Left hindlimb (tissue), 1 donor: ENCODE measurements around the gene SERTAD3.
"Not testable (repeated sequence)": the region's sequence is repeated elsewhere in the genome, so short reads cannot be mapped to it uniquely, and the experiment has no call there.

ENCODE experiments used
- DNase-seq: peaks from one replicate; pipeline ENCODE4 v3.0.0-alpha.2; 2018

The SERTAD3 gene

GRCh38 chr19:40424637-40425449 lies 19.3 kb downstream of the SERTAD3 start:
- DNase-seq = no peak

- no peak for DNase-seq
These were observed 20.2 kb downstream of the SERTAD3 start for GRCh38 chr19:40423938-40424337.

- no peak for DNase-seq
These were observed 21.2 kb downstream of the SERTAD3 start for GRCh38 chr19:40422748-40423566.

DNA sequence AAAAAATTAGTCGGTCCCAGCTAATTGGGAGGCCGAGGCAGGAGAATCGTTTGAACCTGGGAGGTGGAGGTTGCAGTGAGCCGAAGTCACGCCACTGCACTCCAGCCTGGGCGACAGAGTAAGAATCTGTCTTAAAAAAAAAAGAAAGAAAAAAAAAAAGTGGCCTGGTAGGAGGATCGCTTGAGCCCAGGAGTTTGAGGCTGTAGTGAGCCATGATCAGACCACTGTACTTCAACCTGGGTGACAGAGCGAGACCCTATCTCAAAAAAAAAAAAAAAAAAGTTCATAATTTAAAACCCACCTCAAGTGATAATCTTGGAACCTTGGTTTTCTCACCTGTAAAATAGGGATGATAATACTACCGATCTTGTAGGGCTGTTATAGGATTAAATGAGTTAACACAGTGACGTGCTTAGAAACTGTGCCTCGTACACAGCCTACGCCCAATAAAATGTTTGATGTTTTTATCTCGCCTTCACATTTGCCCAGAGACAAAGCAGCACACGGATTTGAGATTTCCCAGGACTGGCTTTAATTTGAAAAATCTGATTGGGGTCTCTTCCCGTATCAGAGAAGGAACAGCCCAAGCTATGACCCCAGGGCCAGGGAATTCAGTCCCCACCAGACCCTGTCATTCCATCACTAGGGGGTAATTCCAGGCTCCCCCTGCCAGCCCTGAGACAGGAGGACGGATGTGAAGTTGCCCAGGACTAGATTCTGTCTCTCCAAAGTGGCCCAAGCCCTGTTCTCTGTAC lies 22.0 kb downstream of the SERTAD3 start:
- DNase-seq = no peak

DNA sequence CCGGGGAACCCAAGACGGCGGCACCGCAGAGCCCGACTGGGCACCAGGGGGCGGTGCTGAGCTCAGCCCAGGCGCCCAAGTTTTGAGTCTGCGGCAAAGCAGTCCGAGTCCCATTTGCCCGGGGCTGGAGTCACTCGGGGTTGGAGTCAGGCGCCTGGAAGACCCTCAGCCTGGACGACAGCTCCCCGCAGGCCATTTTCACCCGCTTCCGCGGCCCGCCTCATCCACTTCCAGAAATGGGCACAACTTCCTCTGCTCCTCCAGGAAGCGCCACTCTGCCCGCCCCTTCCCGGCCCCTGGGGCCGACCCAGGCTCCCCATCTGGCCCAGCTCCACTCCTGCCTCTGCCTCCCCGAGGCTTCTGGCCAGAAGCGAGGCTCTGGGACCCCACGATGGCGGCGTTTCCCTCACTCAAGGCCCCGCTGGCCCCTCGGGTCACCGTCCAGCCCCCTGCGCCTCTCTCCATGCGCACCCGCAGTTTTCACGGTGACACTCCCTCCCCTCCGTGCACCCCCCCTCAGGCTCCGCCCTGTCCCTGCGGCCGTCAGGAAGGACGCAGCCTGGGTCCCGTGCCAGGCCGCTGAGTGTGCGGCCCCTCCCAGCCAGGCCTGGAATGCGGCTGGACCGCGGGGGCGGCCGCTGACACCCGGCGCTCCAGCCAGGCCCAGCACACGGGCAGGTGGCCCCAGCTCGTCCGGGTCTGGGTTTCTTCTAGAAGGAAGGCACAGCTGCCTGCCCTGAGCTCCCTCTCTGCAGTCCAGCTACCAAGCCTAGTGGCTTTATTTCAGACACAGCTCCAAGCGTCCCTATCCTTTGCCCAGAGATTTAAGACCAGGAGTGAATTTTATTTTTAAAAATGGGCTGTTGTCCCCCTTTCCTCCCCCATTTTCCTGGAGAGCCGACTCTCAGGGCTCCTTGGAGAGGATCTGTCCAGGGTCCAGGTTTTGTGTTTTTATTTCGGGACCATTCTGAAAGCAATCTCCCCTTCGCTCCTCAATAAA lies 23.1 kb downstream of the SERTAD3 start:
- peak; percentile 95 for DNase-seq

- DNase-seq = no peak
These were observed 23.7 kb downstream of the SERTAD3 start for GRCh38 chr19:40420451-40420765.

DNA sequence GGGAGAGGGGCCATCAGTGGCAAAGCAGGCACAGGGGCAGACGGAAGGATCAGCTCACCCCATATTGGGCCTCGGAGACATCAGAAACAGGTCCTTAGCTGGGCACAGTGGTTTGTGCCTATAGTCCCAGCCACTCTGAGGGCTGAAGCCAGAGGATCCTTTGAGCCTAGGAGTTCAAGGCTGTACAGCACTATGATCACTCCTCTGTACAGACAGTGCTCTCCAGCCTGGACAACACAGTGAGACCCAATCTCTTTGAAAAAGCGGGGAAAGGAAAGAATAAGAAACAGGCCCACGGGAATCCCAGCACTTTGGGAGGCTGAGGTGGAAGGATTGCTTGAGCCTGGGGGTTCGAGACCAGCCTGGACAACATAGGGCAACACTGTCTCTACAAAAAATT lies 24.4 kb downstream of the SERTAD3 start:
- DNase-seq = no peak

- peak; percentile 29 for DNase-seq
These were observed 25.0 kb downstream of the SERTAD3 start for GRCh38 chr19:40419066-40419612.

- DNase-seq = no peak
These were observed 26.1 kb downstream of the SERTAD3 start for GRCh38 chr19:40418040-40418439.

- peak; percentile 29 for DNase-seq
These were observed 26.5 kb downstream of the SERTAD3 start for GRCh38 chr19:40417643-40417981.

- peak; percentile 77 for DNase-seq
These were observed 27.1 kb downstream of the SERTAD3 start for GRCh38 chr19:40416918-40417642.

DNA sequence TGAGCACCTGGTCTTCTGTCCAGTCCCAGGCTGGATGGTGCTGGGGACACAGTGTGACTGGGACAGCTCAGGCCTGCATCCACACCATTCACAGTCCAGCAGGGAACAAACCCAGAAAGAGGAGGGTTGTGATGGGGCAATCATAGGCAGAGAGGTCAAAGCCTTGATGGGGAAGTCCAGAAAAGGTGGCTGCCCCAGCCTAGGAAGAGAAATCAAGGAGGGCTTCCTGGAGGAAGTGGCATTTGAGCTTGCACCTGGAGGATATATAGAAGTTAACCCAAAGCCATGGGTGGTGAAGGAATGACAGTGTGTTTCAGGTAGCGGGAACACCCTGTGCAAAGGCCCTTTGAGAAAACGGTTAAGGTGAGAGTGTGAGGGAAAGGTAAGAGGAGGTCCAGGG lies 28.4 kb downstream of the SERTAD3 start:
- no peak for DNase-seq

GRCh38 chr19:40414542-40415535 lies 29.3 kb downstream of the SERTAD3 start:
- peak; percentile 43 for DNase-seq

DNA sequence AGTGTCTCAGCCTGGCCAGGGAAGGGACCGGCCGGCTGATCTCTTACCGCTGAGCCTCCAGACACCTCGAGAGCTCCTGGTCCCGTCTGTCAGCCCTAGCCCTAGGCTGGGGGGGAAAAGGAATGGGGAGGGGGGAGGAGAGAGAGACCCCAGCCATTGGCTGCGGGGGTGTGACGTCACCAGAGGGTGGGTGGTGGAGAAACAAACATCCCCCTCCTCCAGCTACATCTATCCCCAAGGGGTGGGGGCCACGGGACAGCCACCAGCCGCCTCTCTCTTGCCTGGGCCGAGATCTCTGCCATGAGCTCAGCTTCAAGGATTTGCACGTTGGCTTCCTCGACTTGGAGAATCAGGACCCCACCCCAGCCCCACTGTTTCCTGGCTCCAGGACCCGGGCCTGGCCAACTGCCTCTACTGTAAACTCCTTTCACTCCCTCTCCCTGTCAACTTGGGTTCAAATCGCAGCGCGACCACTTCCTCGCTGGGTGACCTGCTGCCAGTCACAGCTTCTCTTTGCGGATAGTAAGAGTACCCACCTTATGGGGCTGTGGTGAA lies 30.8 kb downstream of the SERTAD3 start, which contains the start of gene PRX:
TSS of gene PRX (minus strand) at position 88 of the 555 bp plus-strand sequence. CDS start 5,446 bp downstream, outside the sequence.
- DNase-seq = peak; percentile 75

DNA sequence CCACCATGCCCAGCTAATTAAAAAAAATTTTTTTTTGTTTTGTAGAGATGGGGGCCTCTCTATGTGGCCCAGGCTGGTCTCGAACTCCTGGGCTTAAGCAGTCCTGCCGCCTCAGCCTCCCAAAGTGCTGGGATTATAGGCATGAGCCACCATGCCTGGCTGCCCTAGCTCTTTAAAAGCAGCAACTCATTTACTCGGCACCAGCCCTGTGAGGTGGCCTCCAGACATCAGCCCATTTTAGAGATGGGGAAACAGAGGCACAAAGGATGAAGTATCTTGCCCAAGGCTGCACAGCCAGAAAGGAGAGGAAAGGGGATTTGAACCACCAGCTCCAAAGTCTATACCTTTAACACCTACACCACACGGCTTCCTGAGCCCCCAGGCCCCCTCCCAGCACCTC lies 31.3 kb downstream of the SERTAD3 start:
- no peak for DNase-seq

DNA sequence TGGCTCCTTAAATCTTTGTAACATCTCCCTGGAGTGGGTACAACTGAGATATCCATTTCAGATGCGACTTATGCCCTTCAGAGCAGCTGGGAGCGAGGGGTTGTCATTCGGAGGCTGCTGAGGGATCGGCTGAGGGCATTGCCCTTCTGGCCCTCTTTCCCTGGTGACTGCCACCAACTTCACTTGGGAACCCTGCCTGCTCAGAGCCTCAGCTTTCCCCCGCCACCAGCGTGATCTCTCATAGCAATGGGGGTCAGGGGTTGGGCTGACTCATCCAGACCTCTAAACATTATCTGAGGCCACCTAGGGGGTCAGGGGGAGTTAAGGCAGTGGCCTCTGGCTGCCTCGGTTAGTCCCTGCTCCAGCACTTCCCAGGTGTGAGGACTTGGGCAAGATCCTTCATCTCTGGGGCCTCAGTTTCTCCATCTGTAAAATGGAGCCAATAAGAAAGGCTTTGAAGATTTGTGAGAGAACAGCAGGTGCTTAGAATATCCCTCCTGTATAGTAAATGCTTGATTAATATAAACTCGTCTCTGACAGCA lies 32.1 kb downstream of the SERTAD3 start:
- no peak for DNase-seq

- peak; percentile 45 for DNase-seq
These were observed 32.9 kb downstream of the SERTAD3 start for GRCh38 chr19:40411125-40411842.

DNA sequence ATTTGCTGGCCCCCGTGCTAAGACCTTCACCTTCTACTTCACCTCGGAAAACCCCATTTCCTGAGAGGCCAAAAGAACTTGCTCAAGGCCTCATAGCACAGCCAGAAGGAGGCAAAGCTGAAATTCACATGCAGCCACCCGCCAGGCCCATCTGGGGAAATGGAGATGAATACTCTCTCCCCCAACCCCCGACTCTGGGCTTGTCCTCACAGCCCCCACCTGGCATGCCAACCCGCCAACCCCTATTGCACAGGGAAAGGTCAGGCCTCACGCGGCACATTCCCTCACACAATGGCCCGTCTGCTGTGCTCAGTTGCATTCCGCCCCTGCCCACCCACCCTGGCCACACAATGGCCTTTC lies 34.1 kb downstream of the SERTAD3 start:
- no peak for DNase-seq

DNA sequence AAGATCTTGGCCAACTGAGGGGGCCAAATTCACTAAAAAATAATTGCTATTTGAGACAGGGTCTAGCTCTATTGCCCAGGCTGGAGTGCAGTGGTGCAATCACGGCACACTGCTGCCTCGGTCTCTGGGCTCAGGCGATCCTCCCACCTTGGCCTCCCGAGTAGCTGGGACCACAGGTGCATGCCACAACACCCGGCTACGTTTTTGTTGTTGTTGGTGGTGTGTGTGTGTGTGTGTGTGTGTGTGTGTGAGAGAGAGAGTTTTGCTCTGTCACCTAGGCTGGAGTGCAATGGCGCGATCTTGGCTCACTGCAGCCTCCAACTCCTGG lies 35.6 kb downstream of the SERTAD3 start:
- DNase-seq = not testable (repeated sequence)
